ENCODE results near the gene CENATAC. TPM values are rescaled to one million over a fixed set of nuclear protein-coding genes. Genes with fewer than 3 reads are reported as not detected.

Gene CENATAC
- total and polyA plus RNA-seq, 9 of the 15 experiments (the other 6 are each of a cell fraction or from before 2014, with no cell fraction given) = 2.4 to 25.5 (median 13.7) TPM

- TF ChIP-seq YY1 (IDR thresholded peaks at IDR 0.05; ENCODE audit: borderline replicate concordance in 1 of 3, control insufficient read depth in 1 of 3, extremely low read depth in 1 of 3, insufficient read depth in 3 of 3, insufficient read length in 1 of 3, insufficient replicate concordance in 2 of 3, low read depth in 1 of 3, low read length in 2 of 3) (peak in 1 of 3 experiments; percentile 27), PHF20 (IDR thresholded peaks at IDR 0.05; ENCODE audit: partially characterized antibody) (peak; percentile 77), RFX1 (IDR thresholded peaks at IDR 0.05) (no peak), MXD1 (CRISPR knock-in tag; IDR thresholded peaks at IDR 0.05; ENCODE audit: borderline replicate concordance, poor library complexity, severe bottlenecking) (peak; percentile 13), ARHGAP35 (IDR thresholded peaks at IDR 0.05; ENCODE audit: partially characterized antibody) (no peak), ZNF224 (CRISPR knock-in tag; IDR thresholded peaks at IDR 0.05) (no peak), SRSF1 (IDR thresholded peaks at IDR 0.05; ENCODE audit: low read depth, low read length) (no peak), ZNF217 (CRISPR knock-in tag; IDR thresholded peaks at IDR 0.05) (no peak), MGA (IDR thresholded peaks at IDR 0.05) (peak; percentile 98), E4F1 (CRISPR knock-in tag; IDR thresholded peaks at IDR 0.05; ENCODE audit: borderline replicate concordance) (no peak), TCFL5 (CRISPR knock-in tag; conservative IDR thresholded peaks at IDR 0.05) (no peak), PURB (CRISPR knock-in tag; IDR thresholded peaks at IDR 0.05; ENCODE audit: low read depth) (no peak)
Observed at GRCh38 chr11:118980191-118980881, 17.6 kb upstream of the CENATAC start (continued).
